ENCODE data around the gene TMEM150A. TPM values are rescaled to one million over a fixed set of nuclear protein-coding genes. Genes with fewer than 3 reads are reported as not detected.

TMEM150A gene
- total and polyA plus RNA-seq, 9 donors = 7.7 to 11.7 (median 9.2) TPM

- Histone ChIP-seq H3K27ac (ENCODE audit: low read length) (no peak overlapping the region), H3K36me3 (ENCODE audit: control insufficient read depth, insufficient read depth, low read length) (peaks cover 79% of the 10 kb centered on the region), H3K4me1 (ENCODE audit: control insufficient read depth, insufficient read depth, low read length) (peaks cover 6% of the 10 kb centered on the region), H3K9me3 (replicated peaks; ENCODE audit: control insufficient read depth, low read depth, low read length) (no peaks in the 10 kb centered on the region), H3K4me3 (ENCODE audit: low read length) (no peak overlapping the region), H3K27me3 (ENCODE audit: control insufficient read depth, insufficient read depth, low read length) (no peaks in the 10 kb centered on the region)
- no peak for DNase-seq
- 71% methylated on average over 4 of the region's 6 CpGs for WGBS (ENCODE audit: insufficient coverage)
Observed at GRCh38 chr2:85553184-85553583, 49.3 kb downstream of the TMEM150A start.

- H3K9me3 ChIP-seq (replicated peaks; ENCODE audit: control insufficient read depth, low read depth, low read length) = no peaks in the 10 kb centered on the region
- no peaks in the 10 kb centered on the region for H3K27me3 ChIP-seq (ENCODE audit: control insufficient read depth, insufficient read depth, low read length)
- H3K4me3 ChIP-seq (ENCODE audit: low read length) = no peak overlapping the region
- H3K36me3 ChIP-seq (ENCODE audit: control insufficient read depth, insufficient read depth, low read length) = peaks cover 82% of the 10 kb centered on the region
- WGBS (ENCODE audit: insufficient coverage) = 67% methylated on average over 4 of the region's 9 CpGs
- H3K4me1 ChIP-seq (ENCODE audit: control insufficient read depth, insufficient read depth, low read length) = peaks cover 6% of the 10 kb centered on the region
- H3K27ac ChIP-seq (ENCODE audit: low read length) = no peak overlapping the region
- DNase-seq = peak; percentile 84
Observed at GRCh38 chr2:85551698-85552678, 50.5 kb downstream of the TMEM150A start.

DNA sequence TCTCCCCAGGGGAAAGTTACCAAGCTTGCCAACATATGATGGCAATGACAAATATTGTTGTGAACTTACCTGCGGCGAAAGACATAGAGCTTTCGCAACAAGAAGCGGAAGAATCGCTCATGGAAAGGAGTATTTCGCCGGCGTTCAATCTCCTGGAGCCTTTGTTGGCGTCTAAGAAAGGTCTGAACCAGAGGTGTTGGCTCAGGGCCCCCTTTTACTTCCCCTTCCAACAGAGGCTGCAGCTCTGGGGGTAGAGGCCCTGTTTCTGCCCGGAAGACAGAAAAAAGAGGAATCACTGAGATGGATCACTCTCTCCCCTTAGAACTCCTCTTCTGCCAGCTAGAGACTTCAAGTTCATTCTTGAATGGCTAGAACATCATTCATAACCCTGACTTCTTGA lies 52.0 kb downstream of the TMEM150A start:
- Histone ChIP-seq H3K4me1 (ENCODE audit: control insufficient read depth, insufficient read depth, low read length) (peaks cover 6% of the 10 kb centered on the region), H3K27me3 (ENCODE audit: control insufficient read depth, insufficient read depth, low read length) (no peaks in the 10 kb centered on the region), H3K27ac (ENCODE audit: low read length) (no peak overlapping the region), H3K4me3 (ENCODE audit: low read length) (no peak overlapping the region), H3K36me3 (ENCODE audit: control insufficient read depth, insufficient read depth, low read length) (peaks cover 87% of the 10 kb centered on the region), H3K9me3 (replicated peaks; ENCODE audit: control insufficient read depth, low read depth, low read length) (no peaks in the 10 kb centered on the region)
- no peak for DNase-seq
- WGBS (ENCODE audit: insufficient coverage) = 79% methylated on average over 9 of the region's 10 CpGs

DNA sequence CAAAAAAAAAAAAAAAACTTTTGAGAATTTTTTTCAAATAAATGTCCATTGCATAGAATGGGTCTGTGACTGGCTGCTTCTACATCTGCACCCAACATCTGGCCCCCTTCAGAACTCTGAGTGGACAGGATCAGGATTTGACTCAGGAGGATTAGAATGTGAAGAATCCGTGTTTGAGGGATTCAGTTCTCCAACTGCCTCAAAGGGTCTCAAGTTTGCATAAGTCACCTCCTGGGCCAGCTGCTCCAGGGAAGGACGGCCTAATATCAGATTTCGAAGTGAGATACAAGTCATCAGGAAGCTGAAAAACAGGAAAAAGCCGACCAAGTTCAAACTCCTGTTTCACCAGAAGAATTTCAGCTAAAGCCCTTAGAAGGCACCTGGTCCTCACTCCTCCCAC lies 52.7 kb downstream of the TMEM150A start:
- no peaks in the 10 kb centered on the region for H3K9me3 ChIP-seq (replicated peaks; ENCODE audit: control insufficient read depth, low read depth, low read length)
- H3K27ac ChIP-seq (ENCODE audit: low read length) = peak overlapping the region; percentile 20
- H3K4me1 ChIP-seq (ENCODE audit: control insufficient read depth, insufficient read depth, low read length) = peaks cover 6% of the 10 kb centered on the region
- WGBS (ENCODE audit: insufficient coverage) = 24% methylated on average over 4 of the region's 4 CpGs
- DNase-seq = no peak
- no peaks in the 10 kb centered on the region for H3K27me3 ChIP-seq (ENCODE audit: control insufficient read depth, insufficient read depth, low read length)
- H3K4me3 ChIP-seq (ENCODE audit: low read length) = no peak overlapping the region
- H3K36me3 ChIP-seq (ENCODE audit: control insufficient read depth, insufficient read depth, low read length) = peaks cover 87% of the 10 kb centered on the region

DNA sequence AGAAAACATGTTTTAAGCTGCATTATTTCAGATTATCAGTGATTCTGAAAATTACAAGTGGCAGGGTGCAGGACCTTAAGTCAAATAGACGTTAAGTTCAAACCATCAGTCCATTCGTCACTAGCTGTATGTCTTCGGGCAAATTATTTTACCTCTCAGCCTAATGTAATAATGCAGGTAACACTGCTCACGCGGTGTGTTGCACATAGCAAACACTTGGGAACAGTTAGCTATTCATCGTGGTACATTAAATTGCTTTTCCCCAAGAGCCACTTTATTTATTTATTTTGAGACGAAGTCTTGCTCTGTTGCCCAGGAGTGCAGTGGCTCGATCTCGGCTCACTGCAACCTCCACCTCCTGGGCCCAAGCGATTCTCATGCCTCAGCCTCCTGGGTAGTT lies 53.4 kb downstream of the TMEM150A start:
- Histone ChIP-seq H3K4me3 (ENCODE audit: low read length) (no peak overlapping the region), H3K36me3 (ENCODE audit: control insufficient read depth, insufficient read depth, low read length) (peaks cover 87% of the 10 kb centered on the region), H3K27ac (ENCODE audit: low read length) (no peak overlapping the region), H3K4me1 (ENCODE audit: control insufficient read depth, insufficient read depth, low read length) (peaks cover 6% of the 10 kb centered on the region), H3K9me3 (replicated peaks; ENCODE audit: control insufficient read depth, low read depth, low read length) (no peaks in the 10 kb centered on the region), H3K27me3 (ENCODE audit: control insufficient read depth, insufficient read depth, low read length) (no peaks in the 10 kb centered on the region)
- 87% methylated on average over 6 of the region's 10 CpGs for WGBS (ENCODE audit: insufficient coverage)
- no peak for DNase-seq

GRCh38 chr2:85548608-85548900 lies 53.9 kb downstream of the TMEM150A start:
- Histone ChIP-seq H3K27ac (ENCODE audit: low read length) (no peak overlapping the region), H3K36me3 (ENCODE audit: control insufficient read depth, insufficient read depth, low read length) (peaks cover 87% of the 10 kb centered on the region), H3K4me1 (ENCODE audit: control insufficient read depth, insufficient read depth, low read length) (peaks cover 6% of the 10 kb centered on the region), H3K9me3 (replicated peaks; ENCODE audit: control insufficient read depth, low read depth, low read length) (no peaks in the 10 kb centered on the region), H3K27me3 (ENCODE audit: control insufficient read depth, insufficient read depth, low read length) (no peaks in the 10 kb centered on the region), H3K4me3 (ENCODE audit: low read length) (no peak overlapping the region)
- WGBS (ENCODE audit: insufficient coverage) = 45% methylated on average over 2 of the region's 2 CpGs
- DNase-seq = no peak

Other genes starting within 250 kb of the TMEM150A start
- gene RETSAT, start 248.2 kb downstream of the TMEM150A start, total RNA-seq = 11.7 TPM
- gene RETSAT, start 248.2 kb downstream of the TMEM150A start, polyA plus RNA-seq (ENCODE audit: insufficient read depth in 1 of 8, insufficient read length in 8 of 8, low replicate concordance in 1 of 8) = 10 to 100 TPM in 7 of 8 donors, 1 to 10 TPM in 1; 7.9 to 19.2 (median 15.5) TPM
- gene ELMOD3, start 247.9 kb downstream of the TMEM150A start, total RNA-seq = 14.3 TPM
- gene ELMOD3, start 247.9 kb downstream of the TMEM150A start, polyA plus RNA-seq (ENCODE audit: insufficient read depth in 1 of 8, insufficient read length in 8 of 8, low replicate concordance in 1 of 8) = 10 to 100 TPM; 10.6 to 18.6 (median 16.1) TPM
- gene CAPG, start 192.3 kb downstream of the TMEM150A start, total RNA-seq = 44.6 TPM
- 10 to 100 TPM; 13.9 to 48.5 (median 26.2) TPM for gene CAPG, start 192.3 kb downstream of the TMEM150A start, polyA plus RNA-seq (ENCODE audit: insufficient read depth in 1 of 8, insufficient read length in 8 of 8, low replicate concordance in 1 of 8)
- gene SH2D6, start 184.0 kb downstream of the TMEM150A start, total RNA-seq = 0.13 TPM
- gene SH2D6, start 184.0 kb downstream of the TMEM150A start, polyA plus RNA-seq (ENCODE audit: insufficient read depth in 1 of 8, insufficient read length in 8 of 8, low replicate concordance in 1 of 8) = 1 to 10 TPM in 1 of 8 donors, under 1 TPM in 7; 0.24 to 1.4 (median 0.66) TPM
- gene MAT2A, start 63.5 kb downstream of the TMEM150A start, total RNA-seq = 71.5 TPM
- gene MAT2A, start 63.5 kb downstream of the TMEM150A start, polyA plus RNA-seq (ENCODE audit: insufficient read depth in 1 of 8, insufficient read length in 8 of 8, low replicate concordance in 1 of 8) = 100 to 1,000 TPM; 151 to 240 (median 191) TPM
- 26.2 TPM for gene GGCX, start 41.2 kb downstream of the TMEM150A start, total RNA-seq
- gene GGCX, start 41.2 kb downstream of the TMEM150A start, polyA plus RNA-seq (ENCODE audit: insufficient read depth in 1 of 8, insufficient read length in 8 of 8, low replicate concordance in 1 of 8) = 10 to 100 TPM; 16.5 to 26.1 (median 20.8) TPM
- 9.8 TPM for gene VAMP8, start 25.1 kb downstream of the TMEM150A start, total RNA-seq
- 10 to 100 TPM; 10.7 to 17.8 (median 12.4) TPM for gene VAMP8, start 25.1 kb downstream of the TMEM150A start, polyA plus RNA-seq (ENCODE audit: insufficient read depth in 1 of 8, insufficient read length in 8 of 8, low replicate concordance in 1 of 8)
- 18.0 TPM for gene VAMP5, start 18.3 kb downstream of the TMEM150A start, total RNA-seq
- 10 to 100 TPM; 33.7 to 56.2 (median 41.6) TPM for gene VAMP5, start 18.3 kb downstream of the TMEM150A start, polyA plus RNA-seq (ENCODE audit: insufficient read depth in 1 of 8, insufficient read length in 8 of 8, low replicate concordance in 1 of 8)
- gene RNF181, start 7.0 kb downstream of the TMEM150A start, total RNA-seq = 109 TPM
- gene RNF181, start 7.0 kb downstream of the TMEM150A start, polyA plus RNA-seq (ENCODE audit: insufficient read depth in 1 of 8, insufficient read length in 8 of 8, low replicate concordance in 1 of 8) = 10 to 100 TPM; 53.9 to 75.0 (median 59.0) TPM
- gene C2orf68, start 9.4 kb upstream of the TMEM150A start, total RNA-seq = 29.2 TPM
- gene C2orf68, start 9.4 kb upstream of the TMEM150A start, polyA plus RNA-seq (ENCODE audit: insufficient read depth in 1 of 8, insufficient read length in 8 of 8, low replicate concordance in 1 of 8) = 10 to 100 TPM; 34.1 to 55.4 (median 44.9) TPM
- gene USP39, start 13.5 kb upstream of the TMEM150A start, total RNA-seq = 31.5 TPM
- 10 to 100 TPM; 34.0 to 46.7 (median 39.8) TPM for gene USP39, start 13.5 kb upstream of the TMEM150A start, polyA plus RNA-seq (ENCODE audit: insufficient read depth in 1 of 8, insufficient read length in 8 of 8, low replicate concordance in 1 of 8)
- not detected for gene SFTPB, start 65.5 kb upstream of the TMEM150A start, total RNA-seq
- 10 to 100 TPM in 1 of 8 donors, under 1 TPM in 2, not detected in 5; 0.07 to 16.1 (median 0.11) TPM for gene SFTPB, start 65.5 kb upstream of the TMEM150A start, polyA plus RNA-seq (ENCODE audit: insufficient read depth in 1 of 8, insufficient read length in 8 of 8, low replicate concordance in 1 of 8)
- gene GNLY, start 91.7 kb upstream of the TMEM150A start, total RNA-seq = 0.31 TPM
- gene GNLY, start 91.7 kb upstream of the TMEM150A start, polyA plus RNA-seq (ENCODE audit: insufficient read depth in 1 of 8, insufficient read length in 8 of 8, low replicate concordance in 1 of 8) = 1 to 10 TPM in 3 of 8 donors, under 1 TPM in 5; 0.36 to 3.0 (median 0.74) TPM
- gene ATOH8, start 151.3 kb upstream of the TMEM150A start, total RNA-seq = 15.7 TPM
- 10 to 100 TPM; 10.4 to 24.1 (median 19.7) TPM for gene ATOH8, start 151.3 kb upstream of the TMEM150A start, polyA plus RNA-seq (ENCODE audit: insufficient read depth in 1 of 8, insufficient read length in 8 of 8, low replicate concordance in 1 of 8)